HG03064 (cell line): Measurements from ENCODE around the gene POC1A.
"Not testable (repeated sequence)": the region's sequence is repeated elsewhere in the genome, so short reads cannot be mapped to it uniquely, and the experiment has no call there.

Source experiments
- ATAC-seq: cut with Tn5 transposase; IDR thresholded peaks from one replicate; pipeline ENCODE4 v1.9.1; 2021; ENCODE audit warnings: low read depth; ENCODE audit not compliant: unreplicated experiment

The POC1A gene

GRCh38 chr3:52184690-52185089 is 30.5 kb upstream of the POC1A start:
- ATAC-seq: no peak

- ATAC-seq: no peak
Measured at GRCh38 chr3:52183786-52184445, 29.7 kb upstream of the POC1A start.

GRCh38 chr3:52182691-52183090 is 28.5 kb upstream of the POC1A start:
- ATAC-seq: no peak

GRCh38 chr3:52182196-52182595 is 28.0 kb upstream of the POC1A start:
- ATAC-seq: no peak

GRCh38 chr3:52181543-52181942 is 27.3 kb upstream of the POC1A start:
- ATAC-seq: no peak

GRCh38 chr3:52178537-52178936 is 24.3 kb upstream of the POC1A start:
- no peak for ATAC-seq

GRCh38 chr3:52178126-52178525 is 23.9 kb upstream of the POC1A start:
- ATAC-seq: not testable (repeated sequence)

- ATAC-seq: no peak
Measured at GRCh38 chr3:52177701-52178042, 23.4 kb upstream of the POC1A start.

- no peak for ATAC-seq
Measured at GRCh38 chr3:52176951-52177700, 22.9 kb upstream of the POC1A start.

- no peak for ATAC-seq
Measured at GRCh38 chr3:52176180-52176752, 22.0 kb upstream of the POC1A start.

GRCh38 chr3:52175416-52176179 is 21.4 kb upstream of the POC1A start:
- ATAC-seq: no peak

GRCh38 chr3:52174896-52175295 is 20.7 kb upstream of the POC1A start:
- no peak for ATAC-seq

GRCh38 chr3:52173101-52173500 is 18.9 kb upstream of the POC1A start:
- ATAC-seq: no peak

GRCh38 chr3:52172262-52172757 is 18.1 kb upstream of the POC1A start:
- ATAC-seq: no peak

GRCh38 chr3:52171514-52172261 is 17.5 kb upstream of the POC1A start:
- no peak for ATAC-seq

- ATAC-seq: not testable (repeated sequence)
Measured at GRCh38 chr3:52170217-52170616, 16.0 kb upstream of the POC1A start.

GRCh38 chr3:52167240-52167639 is 13.0 kb upstream of the POC1A start:
- ATAC-seq: no peak

- no peak for ATAC-seq
Measured at GRCh38 chr3:52162250-52162872, 8.1 kb upstream of the POC1A start.

- no peak for ATAC-seq
Measured at GRCh38 chr3:52159503-52159902, 5.3 kb upstream of the POC1A start.

- no peak for ATAC-seq
Measured at GRCh38 chr3:52155912-52156311, 1.7 kb upstream of the POC1A start.
